ENCODE results near the gene CTH. TPM values are rescaled to one million over a fixed set of nuclear protein-coding genes. Genes with fewer than 3 reads are reported as not detected.
"Not testable (repeated sequence)": the region's sequence is repeated elsewhere in the genome, so short reads cannot be mapped to it uniquely, and the experiment has no call there.

The CTH gene
- total RNA-seq, 1 donor from 2014 or later, result 2.5 TPM

DNA sequence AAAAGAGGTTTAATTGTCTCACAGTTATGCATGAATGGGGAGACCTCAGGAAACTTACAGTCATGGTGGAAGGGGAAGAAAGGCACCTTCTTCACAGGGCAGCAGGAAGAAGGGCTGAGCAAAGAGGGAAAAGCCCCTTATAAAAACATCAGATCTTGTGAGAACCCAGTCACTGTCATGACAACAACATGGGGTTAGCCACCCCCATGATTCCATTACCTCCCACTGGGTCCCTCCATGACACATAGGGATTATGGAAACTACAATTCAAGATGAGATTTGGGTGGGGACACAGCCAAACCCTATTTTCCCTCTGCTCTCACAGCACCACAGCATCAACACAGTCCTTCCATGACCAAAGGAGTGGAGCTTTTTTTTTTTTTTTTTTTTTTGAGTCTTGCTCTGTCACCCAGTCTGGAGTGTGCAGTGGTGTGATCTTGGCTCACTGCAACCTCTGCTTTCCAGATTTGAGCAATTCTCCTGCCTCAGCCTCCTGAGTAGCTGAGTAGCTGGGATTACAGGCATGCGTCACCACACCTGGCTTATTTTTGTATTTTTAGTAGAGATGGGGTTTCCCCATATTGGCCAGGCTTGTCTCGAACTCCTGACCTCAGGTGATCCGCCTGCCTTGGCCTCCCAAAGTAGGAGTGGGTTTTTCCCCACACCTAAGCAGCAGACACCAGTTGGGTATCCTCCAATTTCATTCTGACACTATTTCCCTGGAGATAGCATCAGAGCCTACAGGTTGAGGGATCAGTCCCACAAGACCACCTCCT, 41.3 kb downstream of the CTH start:
- DNase-seq (ENCODE audit: low spot score), result not testable (repeated sequence)

- no peak for DNase-seq (ENCODE audit: low spot score)
Measured at GRCh38 chr1:70455291-70455690, 44.2 kb downstream of the CTH start.

DNA sequence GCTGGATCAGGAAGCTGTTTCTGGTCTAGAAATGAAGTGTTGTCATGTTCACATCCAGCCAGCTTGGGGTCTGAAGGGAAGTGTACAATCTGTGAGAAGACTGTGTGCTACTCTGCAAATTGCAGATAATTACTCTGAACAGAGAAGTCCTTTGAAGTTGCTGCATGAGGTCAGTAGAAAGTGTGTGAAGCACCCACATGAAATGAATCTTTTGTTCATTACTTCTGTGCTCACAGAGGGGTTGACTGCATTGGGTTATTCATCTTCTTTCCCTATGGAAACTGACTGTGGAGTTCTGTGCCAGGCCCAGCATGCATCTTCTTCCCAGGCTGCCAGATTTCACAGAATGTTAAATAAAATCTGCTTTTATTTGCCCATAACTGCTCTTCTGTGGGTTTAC, 47.1 kb downstream of the CTH start:
- no peak for DNase-seq (ENCODE audit: low spot score)

DNA sequence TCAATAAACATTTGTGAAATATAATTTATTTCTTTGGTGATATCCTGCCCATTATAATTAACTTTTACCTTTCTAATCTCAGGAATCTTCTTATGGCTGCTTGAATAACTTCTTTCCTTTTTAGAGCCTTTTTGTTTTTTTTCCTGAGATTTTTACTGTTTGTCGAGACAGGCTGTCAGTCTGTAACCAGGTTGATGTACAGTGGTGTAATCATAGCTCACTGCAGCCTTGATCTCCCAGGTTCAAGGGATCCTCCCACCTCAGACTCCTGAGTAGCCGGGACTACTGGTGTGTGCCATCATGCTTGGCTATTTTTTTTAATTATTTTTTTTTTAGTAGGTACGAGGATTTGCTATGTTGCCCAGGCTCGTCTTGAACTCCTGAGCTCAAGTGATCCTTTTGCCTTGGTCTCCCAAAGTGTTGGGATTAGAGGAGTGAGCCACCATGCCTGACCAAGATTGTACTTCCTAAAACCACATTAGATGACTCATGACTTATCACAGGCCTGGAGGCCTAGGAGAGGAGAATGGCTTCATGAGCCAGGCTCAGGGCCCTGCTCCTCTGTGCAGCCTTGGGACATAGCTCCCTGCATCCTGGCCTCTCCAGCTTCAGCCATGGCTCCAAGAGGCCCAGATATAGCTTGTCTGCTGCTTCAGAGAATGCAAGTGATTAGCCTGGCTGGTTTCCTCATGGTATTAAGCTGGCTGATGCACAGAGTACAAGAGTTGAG, 48.6 kb downstream of the CTH start:
- no peak for DNase-seq (ENCODE audit: low spot score)

DNA sequence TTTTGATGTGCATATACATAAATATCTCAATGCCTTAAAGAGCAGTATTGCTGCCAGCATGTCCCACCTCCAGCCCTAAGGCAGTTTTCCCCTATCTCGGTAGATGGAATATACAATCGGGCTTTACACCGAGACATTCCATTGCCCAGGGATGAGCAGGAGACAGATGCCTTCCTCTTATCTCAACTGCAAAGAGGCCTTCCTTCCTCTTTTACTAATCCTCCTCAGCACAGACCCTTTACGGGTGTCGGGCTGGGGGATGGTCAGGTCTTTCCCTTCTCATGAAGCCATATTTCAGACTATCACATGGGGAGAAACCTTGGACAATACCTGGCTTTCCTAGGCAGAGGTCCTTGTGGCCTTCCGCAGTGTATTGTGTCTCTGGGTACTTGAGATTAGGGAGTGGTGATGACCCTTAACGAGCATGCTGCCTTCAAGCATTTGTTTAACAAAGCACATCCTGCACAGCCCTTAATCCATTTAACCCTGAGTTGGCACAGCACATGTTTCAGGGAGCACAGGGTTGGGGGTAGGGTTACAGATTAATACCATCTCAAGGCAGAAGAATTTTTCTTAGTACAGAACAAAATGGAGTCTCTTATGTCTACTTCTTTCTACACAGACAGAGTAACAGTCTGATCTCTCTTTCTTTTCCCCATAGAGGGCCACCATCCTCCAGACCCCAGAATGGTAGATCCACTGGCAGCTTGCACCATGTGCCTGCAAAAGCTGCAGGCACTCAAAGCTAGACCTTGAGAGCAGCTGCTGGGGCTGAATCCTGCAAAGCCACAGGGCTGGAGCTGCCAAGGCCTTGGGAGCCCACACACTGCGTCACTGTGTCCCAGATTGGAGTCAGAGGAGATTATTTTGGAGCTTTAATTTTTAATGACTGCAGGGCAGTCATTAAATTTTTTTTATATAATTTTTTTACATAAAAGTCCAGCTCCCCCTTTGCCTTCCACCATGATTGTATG, 50.0 kb downstream of the CTH start:
- DNase-seq (ENCODE audit: low spot score), result not testable (repeated sequence)

DNA sequence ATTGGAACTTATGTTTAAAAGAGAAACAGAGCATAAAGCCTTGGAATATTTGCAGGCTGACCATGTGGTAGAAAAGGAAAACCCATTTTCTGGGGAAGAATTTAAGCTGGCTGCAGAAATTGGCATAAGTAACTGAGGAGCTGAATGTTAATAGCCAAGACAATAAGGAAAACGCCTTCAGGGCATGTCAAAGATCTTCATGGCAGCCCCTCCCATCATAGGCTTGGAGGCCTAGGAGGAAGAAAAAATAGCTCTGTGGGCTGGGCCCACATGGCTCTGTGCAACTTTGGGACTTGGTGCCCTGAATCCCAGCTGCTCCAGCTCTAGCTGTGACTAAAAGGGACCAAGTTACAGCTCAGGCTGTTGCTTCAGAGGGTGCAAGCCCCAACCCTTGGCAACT, 51.5 kb downstream of the CTH start:
- no peak for DNase-seq (ENCODE audit: low spot score)

DNA sequence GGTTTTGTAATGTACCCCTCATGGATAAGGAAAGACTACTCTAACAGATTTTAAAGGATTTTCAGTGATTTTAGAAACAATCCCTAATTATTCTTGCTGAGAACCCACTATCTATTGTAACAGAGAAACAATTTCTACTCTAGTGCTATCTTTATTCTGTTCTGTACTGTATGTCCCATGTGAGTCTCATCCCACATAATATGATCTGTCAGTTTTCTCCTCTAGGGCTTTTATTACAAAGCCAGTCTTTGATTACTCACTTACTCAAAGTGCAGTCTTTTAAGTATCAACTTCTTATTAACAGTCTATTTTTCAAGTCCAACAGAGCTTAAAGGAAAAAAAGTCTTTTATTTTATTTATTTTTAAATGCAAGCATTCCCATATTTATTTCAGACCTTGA, 54.8 kb downstream of the CTH start:
- DNase-seq (ENCODE audit: low spot score), result no peak

DNA sequence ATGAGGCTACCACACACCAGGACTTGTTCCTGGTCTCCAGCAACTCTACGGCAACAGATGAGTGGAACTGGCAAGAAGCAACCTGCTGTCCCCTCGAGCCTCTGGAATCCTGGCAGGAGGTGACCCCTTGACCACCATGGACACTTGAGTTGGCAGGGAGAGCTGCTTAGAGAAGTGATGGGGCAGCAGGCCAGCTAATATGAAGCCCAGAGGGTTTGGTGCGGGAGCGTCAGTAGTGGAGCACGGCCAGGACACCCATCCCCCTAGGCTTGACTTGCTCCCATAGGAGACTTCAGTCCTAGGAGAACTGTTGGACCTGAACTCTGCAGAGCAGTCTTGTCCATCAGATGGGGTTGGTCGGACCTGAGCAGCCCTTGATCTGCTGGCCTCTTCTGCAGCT, 56.5 kb downstream of the CTH start:
- DNase-seq (ENCODE audit: low spot score), result no peak

GRCh38 chr1:70468180-70468579, 57.1 kb downstream of the CTH start:
- no peak for DNase-seq (ENCODE audit: low spot score)

DNA sequence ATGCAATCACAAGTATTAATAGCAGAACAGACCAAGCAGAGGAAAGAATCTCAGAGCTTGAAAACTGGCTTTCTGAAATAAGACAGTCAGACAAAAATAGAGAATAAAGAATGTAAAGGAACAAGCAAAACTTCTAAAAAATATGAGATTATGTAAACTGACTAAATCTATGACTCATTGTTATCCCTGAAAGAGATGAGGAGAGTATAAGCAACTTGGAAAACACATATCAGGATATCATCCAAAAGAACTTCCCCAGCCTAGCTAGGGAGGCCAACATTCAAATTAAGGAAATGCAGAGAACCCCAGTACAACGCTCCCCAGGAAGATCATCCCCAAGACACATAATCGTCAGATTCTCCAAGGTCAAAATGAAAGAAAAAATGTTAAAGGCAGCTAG, 58.1 kb downstream of the CTH start:
- DNase-seq (ENCODE audit: low spot score), result not testable (repeated sequence)

GRCh38 chr1:70475023-70475422, 64.0 kb downstream of the CTH start:
- DNase-seq (ENCODE audit: low spot score), result no peak

GRCh38 chr1:70477090-70477489, 66.0 kb downstream of the CTH start:
- DNase-seq (ENCODE audit: low spot score), result no peak

- DNase-seq (ENCODE audit: low spot score), result not testable (repeated sequence)
Measured at GRCh38 chr1:70477905-70478304, 66.8 kb downstream of the CTH start.

GRCh38 chr1:70483342-70483741, 72.3 kb downstream of the CTH start:
- DNase-seq (ENCODE audit: low spot score), result no peak

GRCh38 chr1:70485624-70486023, 74.6 kb downstream of the CTH start:
- no peak for DNase-seq (ENCODE audit: low spot score)

DNA sequence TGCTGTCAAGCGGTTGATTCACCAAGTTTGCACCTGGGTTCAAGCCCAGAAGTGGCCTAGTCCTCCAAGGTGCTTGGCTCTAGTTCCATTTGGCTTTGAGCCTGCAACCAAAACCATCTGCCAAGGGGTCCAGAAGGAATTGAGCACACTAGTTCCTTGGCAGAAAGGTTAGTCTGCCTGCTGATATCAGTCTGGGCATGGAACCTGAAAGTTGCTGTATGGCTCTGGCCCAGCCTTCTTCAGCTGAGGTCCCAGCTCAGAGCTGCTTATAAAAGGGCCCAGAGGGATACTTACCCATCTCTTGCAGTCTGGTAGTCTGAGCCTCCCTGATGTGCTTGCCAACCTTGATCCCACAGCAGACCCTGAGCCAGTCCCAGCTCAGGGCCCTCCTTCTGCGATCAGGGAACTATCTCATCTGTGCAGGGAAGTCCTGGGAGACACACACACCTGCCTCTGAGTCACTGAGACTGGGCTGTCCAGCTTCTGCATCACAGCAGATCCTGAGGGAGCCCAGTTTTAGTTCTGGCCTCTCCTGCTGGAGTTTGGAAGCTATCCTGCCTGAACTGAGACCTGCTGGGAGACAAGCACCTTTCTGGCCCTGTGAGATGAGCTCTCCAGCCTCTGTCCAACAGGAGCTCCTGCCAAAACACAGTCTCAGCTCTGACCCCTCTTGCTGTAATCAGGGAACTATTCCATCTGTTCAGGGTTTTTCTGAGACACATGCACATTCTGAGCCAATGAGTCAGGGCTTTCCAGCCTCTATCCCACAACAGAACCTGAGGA, 75.8 kb downstream of the CTH start:
- no peak for DNase-seq (ENCODE audit: low spot score)

- DNase-seq (ENCODE audit: low spot score), result no peak
Measured at GRCh38 chr1:70487459-70487815, 76.4 kb downstream of the CTH start.

GRCh38 chr1:70487910-70488665, 77.0 kb downstream of the CTH start:
- DNase-seq (ENCODE audit: low spot score), result no peak

Measured in mesenteric fat pad (tissue), 1 donor.